Endothelial cell of umbilical vein (primary cell): ENCODE data around the gene CHN2. TPM values are rescaled to one million over a fixed set of nuclear protein-coding genes. Genes with fewer than 3 reads are reported as not detected.

ENCODE experiments used
- BruUV-seq: library from RNA; stranded (reverse); fragments of 400-500 nt; replicated peaks from 2 replicates; lab custom pipeline; 2021; lab: Mats Ljungman, UMichigan
- CTCF ChIA-PET: fragments of 300-600, 350-600 bp; sonication (Branson Sonifier 250); formaldehyde crosslinking; loops from one replicate; lab custom pipeline; 2021; ENCODE audit warnings: antibody characterized with exemption, inconsistent platforms; lab: Charles Lee
- POLR2A ChIA-PET: fragments of 300-600, 350-600 bp; sonication (Branson Sonifier 250); formaldehyde crosslinking; loops from one replicate; lab custom pipeline; 2021; ENCODE audit warnings: antibody characterized with exemption, inconsistent platforms; lab: Charles Lee
- DNase-seq: peaks from one replicate; pipeline ENCODE4 v3.0.0-alpha.2; 2011; ENCODE audit warnings: low read depth, low spot score
- FAIRE-seq: peaks from 2 replicates; lab custom pipeline; 2011; peaks lifted over from hg19 to GRCh38; lab: Jason Lieb, UNC
- H2AFZ ChIP-seq: 2 replicates; pipeline ENCODE4 v1.6.0; 2012; ENCODE audit warnings: low read depth, low read length, control low read depth, inconsistent platforms
- H3K27ac ChIP-seq: 2 replicates; pipeline ENCODE4 v1.5.1; 2011; ENCODE audit warnings: low read depth, mild to moderate bottlenecking, control low read depth, low read length, moderate library complexity; ENCODE audit not compliant: insufficient read depth
- H3K27me3 ChIP-seq, 2 experiments: 2 replicates each; pipeline versions ENCODE4 v1.6.0 to v1.6.1; 2011; ENCODE audit warnings: low read length in 2 of 2, mixed read lengths in 1 of 2; ENCODE audit not compliant: control insufficient read depth in 2 of 2, insufficient read depth in 2 of 2
- H3K36me3 ChIP-seq, 2 experiments: 2 replicates in 1 of 2; 3 replicates in 1 of 2; pipeline ENCODE4 v1.5.1; 2011; ENCODE audit warnings: low read length in 2 of 2, mild to moderate bottlenecking in 1 of 2, moderate library complexity in 1 of 2; ENCODE audit not compliant: control insufficient read depth in 2 of 2, insufficient read depth in 2 of 2; ENCODE audit errors: extremely low read depth in 1 of 2
- H3K4me1 ChIP-seq: 3 replicates; pipeline ENCODE4 v1.5.1; 2011; ENCODE audit warnings: mild to moderate bottlenecking, low read length; ENCODE audit not compliant: control insufficient read depth, insufficient read depth; ENCODE audit errors: extremely low read depth
- H3K4me2 ChIP-seq: 2 replicates; pipeline ENCODE4 v1.6.1; 2011; ENCODE audit warnings: low read length, control low read depth, mixed read lengths; ENCODE audit not compliant: insufficient read depth
- H3K4me3 ChIP-seq, 3 experiments: fragments of 200-600 bp in 1 of 3; sonication (generic), shearing (Covaris generic) in 1 of 3; replicated peaks in 1 of 3; 2 replicates each; pipeline ENCODE4 v1.5.1; 2011 to 2016; ENCODE audit warnings: control low read depth in 3 of 3, low read length in 3 of 3, mild to moderate bottlenecking in 2 of 3, inconsistent platforms in 1 of 3, low read depth in 1 of 3, moderate library complexity in 1 of 3; ENCODE audit not compliant: insufficient read depth in 1 of 3
- H3K79me2 ChIP-seq: 2 replicates; pipeline ENCODE4 v1.6.0; 2012; ENCODE audit warnings: low read length, inconsistent platforms; ENCODE audit not compliant: control insufficient read depth, insufficient read depth
- H3K9ac ChIP-seq: replicated peaks from 2 replicates; pipeline ENCODE3; 2011; ENCODE audit warnings: low read length, control low read depth; ENCODE audit not compliant: insufficient read depth; ENCODE audit errors: extremely low read depth
- H3K9me1 ChIP-seq: replicated peaks from 3 replicates; pipeline ENCODE4 v1.6.0; 2011; ENCODE audit warnings: mild to moderate bottlenecking, low read length; ENCODE audit not compliant: control insufficient read depth, insufficient read depth; ENCODE audit errors: extremely low read depth
- H3K9me3 ChIP-seq: replicated peaks from 2 replicates; pipeline ENCODE4 v1.5.1; 2012; ENCODE audit warnings: low read length, inconsistent platforms; ENCODE audit not compliant: control insufficient read depth, insufficient read depth
- H4K20me1 ChIP-seq: replicated peaks from 2 replicates; pipeline ENCODE3; 2011; ENCODE audit warnings: mild to moderate bottlenecking, low read length; ENCODE audit not compliant: control insufficient read depth, insufficient read depth; ENCODE audit errors: extremely low read depth
- CTCF ChIP-seq, 2 donors: IDR thresholded peaks; 1 replicate in 1 of 2; 2 replicates in 1 of 2; pipeline ENCODE4 v1.5.1; 2011; ENCODE audit warnings: low read length in 2 of 2, mild to moderate bottlenecking in 2 of 2, moderate library complexity in 2 of 2, control low read depth in 1 of 2, inconsistent platforms in 1 of 2, low read depth in 1 of 2; ENCODE audit not compliant: insufficient read depth in 1 of 2; ENCODE audit errors: extremely low read depth in 1 of 2
- EZH2 ChIP-seq: IDR thresholded peaks from 2 replicates; pipeline ENCODE4 v1.6.1; 2012; ENCODE audit warnings: borderline replicate concordance, low read depth, mild to moderate bottlenecking, moderate library complexity, low read length, inconsistent platforms; ENCODE audit not compliant: severe bottlenecking
- FOS ChIP-seq: IDR thresholded peaks from 2 replicates; pipeline ENCODE4 v1.6.1; 2011; ENCODE audit warnings: mild to moderate bottlenecking, low read length, moderate library complexity, borderline replicate concordance; ENCODE audit not compliant: insufficient read depth
- GATA2 ChIP-seq: IDR thresholded peaks from 2 replicates; pipeline ENCODE4 v1.7.0; 2011; ENCODE audit warnings: low read depth, mild to moderate bottlenecking, moderate library complexity, mixed read lengths, low read length; ENCODE audit not compliant: insufficient read length, insufficient read depth
- JUN ChIP-seq: IDR thresholded peaks from 2 replicates; pipeline ENCODE4 v1.6.1; 2011; ENCODE audit warnings: borderline replicate concordance, low read depth; ENCODE audit not compliant: insufficient read length, insufficient read depth
- MAX ChIP-seq: IDR thresholded peaks from 2 replicates; pipeline ENCODE4 v1.6.1; 2011; ENCODE audit not compliant: insufficient read depth, insufficient read length
- MYC ChIP-seq: IDR thresholded peaks from one replicate; pipeline ENCODE4 v1.6.1; 2011; ENCODE audit warnings: mild to moderate bottlenecking, low read depth, low read length
- POLR2A ChIP-seq: IDR thresholded peaks from 2 replicates; pipeline ENCODE4 v1.6.1; 2012; ENCODE audit warnings: low read depth, mild to moderate bottlenecking, control low read depth, low read length
- POLR2AphosphoS5 ChIP-seq: IDR thresholded peaks from 2 replicates; pipeline ENCODE4 v1.6.1; 2012; ENCODE audit warnings: low read depth, mild to moderate bottlenecking, control low read depth, low read length, moderate library complexity; ENCODE audit not compliant: insufficient read depth
- dilution Hi-C: fragments of 300-500 bp; cut with MboI; formaldehyde crosslinking; loops from one replicate; pipeline ENCODE4 v1.15.0; 2019; ENCODE audit warnings: low sequenced_read_pairs; ENCODE audit not compliant: extremely low pct_ligation_motif_present
- intact Hi-C: fragments of 100-400 bp; cut with micrococcal nuclease; formaldehyde crosslinking; loops from one replicate; pipeline ENCODE4 v1.10.0; 2022
- polyA plus RNA-seq, 4 experiments: library from polyadenylated mRNA; depleted of rRNA in 3 of 4; stranded (reverse) in 3 of 4; unstranded in 1 of 4; fragments of >200 nt; gene quantifications; 2 replicates each; pipeline versions ENCODE4 v1.2.1 to v1.2.3, GENCODE V29; 2011 to 2012; ENCODE audit warnings: missing spikeins in 1 of 4
- total RNA-seq: library from RNA; stranded (reverse); gene quantifications from 2 replicates; pipeline ENCODE4 v1.2.3, GENCODE V29; 2021

Gene CHN2
- total and polyA plus RNA-seq, 2 donors (not counting 3 experiments of a cell fraction or from before 2014, with no cell fraction given), result 1.4 to 5.0 TPM

- no peak for DNase-seq
- peaks cover 1% of the 10 kb centered on the region for H3K4me1 ChIP-seq
- intact Hi-C loops (no loop called here), dilution Hi-C loops (no loop called here)
- TF ChIP-seq MYC (no peak), GATA2 (no peak), MAX (no peak), EZH2 (no peak), JUN (no peak), CTCF (IDR thresholded peaks at IDR 0.05; ENCODE audit: extremely low read depth in 1 of 2, insufficient read depth in 1 of 2, low read depth in 1 of 2, low read length in 2 of 2) (no peak), FOS (no peak), POLR2AphosphoS5 (no peak), POLR2A (no peak)
- no peaks in the 10 kb centered on the region for H3K9me3 ChIP-seq
- H3K4me2 ChIP-seq, result no peak overlapping the region
- no TSS peak for BruUV-seq
- H3K79me2 ChIP-seq, result no peaks in the 10 kb centered on the region
- H3K36me3 ChIP-seq, result no peaks in the 10 kb centered on the region
- no peak overlapping the region for H3K9ac ChIP-seq
- no peaks in the 10 kb centered on the region for H3K9me1 ChIP-seq
- H3K4me3 ChIP-seq, result no peak overlapping the region
- POLR2A ChIA-PET, result no interaction called here
- no peaks in the 10 kb centered on the region for H3K27me3 ChIP-seq
- H2AFZ ChIP-seq, result no peak overlapping the region
- no peak for FAIRE-seq
- no peak overlapping the region for H3K27ac ChIP-seq
- CTCF ChIA-PET, result interaction anchor here (1.2 kb wide), 1 partner anchor 13 kb away, joined by 3 read pairs; no protein-coding TSS in a partner anchor
- no peaks in the 10 kb centered on the region for H4K20me1 ChIP-seq
Measured at GRCh38 chr7:29511851-29512250, 317.3 kb downstream of the CHN2 start.
